ENCODE measurements around the gene GLRX5.

DNA sequence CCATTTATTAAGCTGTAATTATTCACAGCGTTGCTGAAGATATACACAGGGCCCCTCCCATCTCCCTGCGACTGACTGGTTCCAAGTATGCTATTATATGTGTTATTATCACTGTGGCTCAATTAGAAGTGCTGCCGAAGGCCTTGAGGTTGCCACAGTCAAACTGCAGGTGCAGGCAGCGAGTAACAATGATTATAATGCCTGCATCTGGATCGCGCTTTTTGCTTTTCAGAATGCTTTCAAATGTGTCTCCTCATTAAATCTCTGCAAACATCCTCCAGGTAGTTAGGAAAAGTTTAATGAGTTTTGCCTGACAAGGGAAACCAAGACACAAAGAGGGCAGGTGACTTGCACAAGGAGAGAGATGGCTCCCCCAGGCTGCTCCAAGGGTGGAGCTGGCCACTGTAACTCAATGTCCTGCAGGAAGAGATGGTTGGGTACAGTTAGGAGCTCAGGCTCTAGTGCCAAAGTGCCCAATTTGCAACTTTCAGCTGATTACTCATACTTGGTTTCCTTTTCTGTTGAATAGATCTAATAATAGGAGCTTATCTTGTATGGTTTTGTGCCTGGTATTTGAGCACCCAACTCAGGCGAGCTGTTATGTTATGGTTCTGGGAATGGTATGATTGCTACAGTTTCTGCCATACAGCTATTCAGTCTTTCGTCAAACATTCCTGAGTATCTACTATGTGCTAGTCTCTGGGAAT, 16.7 kb upstream of the GLRX5 start:
- TF ChIP-seq, protein P1, sequence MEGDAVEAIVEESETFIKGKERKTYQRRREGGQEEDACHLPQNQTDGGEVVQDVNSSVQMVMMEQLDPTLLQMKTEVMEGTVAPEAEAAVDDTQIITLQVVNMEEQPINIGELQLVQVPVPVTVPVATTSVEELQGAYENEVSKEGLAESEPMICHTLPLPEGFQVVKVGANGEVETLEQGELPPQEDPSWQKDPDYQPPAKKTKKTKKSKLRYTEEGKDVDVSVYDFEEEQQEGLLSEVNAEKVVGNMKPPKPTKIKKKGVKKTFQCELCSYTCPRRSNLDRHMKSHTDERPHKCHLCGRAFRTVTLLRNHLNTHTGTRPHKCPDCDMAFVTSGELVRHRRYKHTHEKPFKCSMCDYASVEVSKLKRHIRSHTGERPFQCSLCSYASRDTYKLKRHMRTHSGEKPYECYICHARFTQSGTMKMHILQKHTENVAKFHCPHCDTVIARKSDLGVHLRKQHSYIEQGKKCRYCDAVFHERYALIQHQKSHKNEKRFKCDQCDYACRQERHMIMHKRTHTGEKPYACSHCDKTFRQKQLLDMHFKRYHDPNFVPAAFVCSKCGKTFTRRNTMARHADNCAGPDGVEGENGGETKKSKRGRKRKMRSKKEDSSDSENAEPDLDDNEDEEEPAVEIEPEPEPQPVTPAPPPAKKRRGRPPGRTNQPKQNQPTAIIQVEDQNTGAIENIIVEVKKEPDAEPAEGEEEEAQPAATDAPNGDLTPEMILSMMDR (conservative IDR thresholded peaks at IDR 0.05 in 1 of 2, IDR thresholded peaks at IDR 0.05 in 1 of 2; ENCODE audit: extremely low read depth in 1 of 2, insufficient read depth in 1 of 2, low read depth in 1 of 2, low read length in 2 of 2), result no peak
- no peak for TF ChIP-seq EZH2 (IDR thresholded peaks at IDR 0.05; ENCODE audit: borderline replicate concordance, low read length)

Data from mammary epithelial cell (primary cell).